Gastrocnemius medialis (tissue), 4 donors: Measurements from ENCODE around the gene PARD3. TPM values are rescaled to one million over a fixed set of nuclear protein-coding genes. Genes with fewer than 3 reads are reported as not detected.
"Not testable (repeated sequence)": the region's sequence is repeated elsewhere in the genome, so short reads cannot be mapped to it uniquely, and the experiment has no call there.

Experiments
- ATAC-seq, 2 donors: fragments of 150-250 bp; one replicate each; pipeline ENCODE4 v1.9.1; 2016
- DNase-seq, 2 donors: peaks; one replicate each; pipeline ENCODE4 v3.0.0-alpha.2; 2019
- H3K27ac ChIP-seq, 4 donors: fragments of 200-600 bp; sonication (generic); 1 replicate in 1 of 4; 2 replicates in 3 of 4; pipeline ENCODE4 v1.5.1; 2016 to 2018; ENCODE audit warnings: mild to moderate bottlenecking in 2 of 4, moderate library complexity in 1 of 4
- H3K27me3 ChIP-seq, 3 donors: fragments of 200-600 bp; sonication (generic) in 2 of 3; 1 replicate in 1 of 3; 2 replicates in 2 of 3; pipeline versions ENCODE4 v1.5.1 to v1.6.0; 2016 to 2019; ENCODE audit warnings: mild to moderate bottlenecking in 1 of 3, moderate library complexity in 1 of 3
- H3K36me3 ChIP-seq, 2 donors: fragments of 200-600 bp; sonication (generic) in 1 of 2; one replicate each; pipeline ENCODE4 v1.5.1; 2017 to 2018
- H3K4me1 ChIP-seq, 2 donors: fragments of 200-600 bp; sonication (generic) in 1 of 2; one replicate each; pipeline ENCODE4 v1.5.1; 2016 to 2017; ENCODE audit warnings: mild to moderate bottlenecking in 2 of 2
- H3K4me3 ChIP-seq, 4 donors: fragments of 200-600 bp; sonication (generic) in 3 of 4; 1 replicate in 1 of 4; 2 replicates in 3 of 4; pipeline ENCODE4 v1.5.1; 2016 to 2019; ENCODE audit warnings: mild to moderate bottlenecking in 2 of 4
- H3K9me3 ChIP-seq, 3 donors: fragments of 200-600 bp; sonication (generic) in 2 of 3; 1 replicate in 1 of 3; 2 replicates in 2 of 3; pipeline ENCODE4 v1.5.1; 2016 to 2019
- CTCF ChIP-seq, 5 experiments: fragments of 450-650 bp in 3 of 5; fragments of 200-600 bp in 2 of 5; sonication (generic) in 2 of 5; IDR thresholded peaks in 4 of 5; conservative IDR thresholded peaks in 1 of 5; 1 replicate in 4 of 5; 2 replicates in 1 of 5; pipeline ENCODE4 v1.5.1; 2016 to 2019; ENCODE audit warnings: antibody characterized with exemption in 5 of 5, mild to moderate bottlenecking in 3 of 5, moderate library complexity in 3 of 5
- POLR2A ChIP-seq, 2 donors: fragments of 450-650 bp; IDR thresholded peaks; one replicate each; pipeline ENCODE4 v1.6.1; 2017; ENCODE audit warnings: antibody characterized with exemption in 2 of 2, mild to moderate bottlenecking in 2 of 2, moderate library complexity in 2 of 2
- in situ Hi-C, 4 donors: fragments of 200-750 bp; cut with MboI; loops; one replicate each; pipeline versions ENCODE4 v1.15.0 to v1.8.0; 2017; ENCODE audit warnings: low sequenced_read_pairs in 4 of 4
- intact Hi-C: fragments of 100-400 bp; cut with DNase I; formaldehyde crosslinking; loops from one replicate; pipeline ENCODE4 v1.15.1; 2023; ENCODE audit warnings: low total_unique reads
- total RNA-seq, 4 donors: library from RNA; depleted of rRNA; stranded (reverse); fragments of >200 nt; gene quantifications; one replicate each; pipeline versions ENCODE4 v1.1.0 to v1.2.3, GENCODE V29; 2016

PARD3 gene
- total RNA-seq, 4 donors from 2014 or later, result 64.6 to 75.8 (median 68.3) TPM

- Histone ChIP-seq H3K9me3 (no peaks in the 10 kb centered on the region), H3K27me3 (no peaks in the 10 kb centered on the region), H3K4me3 (no peak overlapping the region), H3K27ac (no peak overlapping the region), H3K36me3 (no peaks in the 10 kb centered on the region), H3K4me1 (peaks cover 6 to 8% of the 10 kb centered on the region in 2 donors)
- intact Hi-C loops (no loop called here), in situ Hi-C loops (no loop called here)
- no peak for TF ChIP-seq POLR2A (IDR thresholded peaks at IDR 0.05)
- no peak for TF ChIP-seq CTCF (IDR thresholded peaks at IDR 0.05 in 4 of 5, conservative IDR thresholded peaks at IDR 0.05 in 1 of 5)
- ATAC-seq (no peak), DNase-seq (no peak)
Measured at GRCh38 chr10:34427911-34428216, 387.2 kb downstream of the PARD3 start.

- DNase-seq, in situ Hi-C loops, H3K4me3 ChIP-seq, H3K9me3 ChIP-seq, H3K36me3 ChIP-seq, H3K27me3 ChIP-seq, intact Hi-C loops, H3K4me1 ChIP-seq, H3K27ac ChIP-seq, ATAC-seq: not testable (repeated sequence)
Measured at GRCh38 chr10:34427158-34427910, 387.8 kb downstream of the PARD3 start.

DNA sequence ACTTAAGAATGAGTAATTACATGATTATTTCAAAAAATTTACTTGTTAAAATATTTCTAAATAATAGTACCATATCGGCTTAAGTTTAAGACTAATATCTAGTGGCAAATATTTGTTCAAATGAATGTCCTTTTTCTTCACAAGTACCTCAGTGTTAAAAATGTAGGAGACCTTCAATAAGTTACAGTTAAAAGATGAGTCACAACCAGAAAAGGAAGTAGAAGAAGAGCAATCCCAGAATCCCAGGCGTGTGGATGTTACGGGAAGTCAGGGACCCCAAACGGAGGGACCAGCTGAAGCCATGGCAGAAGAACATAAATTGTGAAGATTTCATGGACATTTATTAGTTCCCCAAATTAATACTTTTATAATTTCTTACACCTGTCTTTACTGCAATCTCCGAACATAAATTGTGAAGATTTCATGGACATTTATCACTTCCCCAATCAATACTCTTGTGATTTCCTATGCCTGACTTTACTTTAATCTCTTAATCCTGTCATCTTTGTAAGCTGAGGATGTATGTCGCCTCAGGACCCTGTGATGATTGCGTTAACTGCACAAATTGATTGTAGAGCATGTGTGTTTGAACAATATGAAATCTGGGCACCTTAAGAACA, 388.4 kb downstream of the PARD3 start:
- in situ Hi-C loops, DNase-seq, H3K36me3 ChIP-seq, H3K27ac ChIP-seq, ATAC-seq, H3K9me3 ChIP-seq, H3K4me1 ChIP-seq, H3K4me3 ChIP-seq, intact Hi-C loops, H3K27me3 ChIP-seq: not testable (repeated sequence)

DNA sequence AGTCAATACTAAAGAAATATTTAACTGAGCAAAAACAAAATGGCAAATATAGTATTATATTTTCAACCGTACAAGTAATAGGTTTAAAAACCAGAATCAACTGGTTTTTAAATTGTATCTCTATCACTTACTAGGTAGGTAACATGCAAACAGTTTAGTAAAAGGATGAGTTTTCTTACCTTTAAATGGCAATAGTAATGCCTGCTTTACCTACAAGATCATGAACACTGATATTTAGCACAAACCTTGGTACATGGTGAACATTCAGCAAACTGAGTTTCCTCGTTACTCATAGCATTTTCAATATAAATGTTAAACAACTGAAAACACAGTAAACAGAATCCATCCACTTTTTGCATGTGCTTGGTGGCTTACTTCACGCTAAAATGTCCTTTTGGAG, 389.1 kb downstream of the PARD3 start:
- Histone ChIP-seq H3K4me1 (no peaks in the 10 kb centered on the region), H3K9me3 (no peaks in the 10 kb centered on the region), H3K27ac (no peak overlapping the region), H3K36me3 (no peaks in the 10 kb centered on the region), H3K27me3 (no peaks in the 10 kb centered on the region), H3K4me3 (no peak overlapping the region)
- ATAC-seq (no peak), DNase-seq (no peak)
- in situ Hi-C loops, result no loop called here
- TF ChIP-seq CTCF (IDR thresholded peaks at IDR 0.05 in 4 of 5, conservative IDR thresholded peaks at IDR 0.05 in 1 of 5) (no peak), POLR2A (IDR thresholded peaks at IDR 0.05) (no peak)
- intact Hi-C loops, result no loop called here

GRCh38 chr10:34423673-34424625, 391.1 kb downstream of the PARD3 start:
- intact Hi-C loops, result no loop called here
- in situ Hi-C loops, result no loop called here
- Histone ChIP-seq H3K4me3 (no peak overlapping the region), H3K4me1 (no peaks in the 10 kb centered on the region), H3K36me3 (no peaks in the 10 kb centered on the region), H3K27ac (no peak overlapping the region), H3K27me3 (no peaks in the 10 kb centered on the region), H3K9me3 (no peaks in the 10 kb centered on the region)
- DNase-seq (no peak), ATAC-seq (no peak)
- TF ChIP-seq CTCF (IDR thresholded peaks at IDR 0.05 in 4 of 5, conservative IDR thresholded peaks at IDR 0.05 in 1 of 5) (no peak), POLR2A (IDR thresholded peaks at IDR 0.05) (no peak)
